Measurements from ENCODE around the gene LRP8. TPM values are rescaled to one million over a fixed set of nuclear protein-coding genes. Genes with fewer than 3 reads are reported as not detected.

The LRP8 gene
- total and polyA plus RNA-seq, 2 of the 4 experiments (the other 2 are of a cell fraction), result 12.0 to 12.1 TPM

DNA sequence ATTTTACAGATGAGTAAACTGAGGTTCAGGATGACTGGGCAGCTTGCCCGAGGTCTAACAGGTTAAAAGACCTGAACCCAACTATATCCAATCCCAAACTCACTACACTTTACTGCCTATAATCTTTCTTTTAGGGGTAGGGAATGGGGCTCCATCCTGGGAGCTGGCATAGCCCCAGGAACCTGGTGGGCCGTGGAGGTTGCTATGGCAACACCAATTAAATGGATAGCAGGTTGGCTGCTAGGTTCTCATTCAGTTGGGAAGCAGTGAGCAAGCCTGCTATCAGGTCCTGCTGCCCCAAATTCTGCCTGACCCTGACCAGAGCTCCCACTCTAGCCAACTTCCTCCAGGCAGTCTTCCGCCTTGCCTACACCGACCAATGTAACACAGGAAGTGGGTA is 40.9 kb downstream of the LRP8 start:
- H4K20me1 ChIP-seq (ENCODE audit: insufficient read depth, low read length), result no peaks in the 10 kb centered on the region
- peaks cover 2% of the 10 kb centered on the region; the same call in 1 of the 2 replicates for H3K36me3 ChIP-seq (ENCODE audit: control insufficient read depth, insufficient read depth, low read length)
- H2AK9ac ChIP-seq (replicated peaks; ENCODE audit: low read depth, low read length, poor library complexity), result no peak overlapping the region
- no TSS peak for BruUV-seq (replicated peaks)
- H3K4me1 ChIP-seq (ENCODE audit: control insufficient read depth, insufficient read depth, low read length), result no peaks in the 10 kb centered on the region
- no peak overlapping the region for H3K4me2 ChIP-seq (ENCODE audit: low read depth, low read length)
- no peak overlapping the region for H2BK5ac ChIP-seq (ENCODE audit: low read depth, low read length, poor library complexity, severe bottlenecking)
- no peak overlapping the region for H2AFZ ChIP-seq (replicated peaks; ENCODE audit: low read length, poor library complexity)
- dilution Hi-C loops (cut with HindIII; ENCODE audit: low sequenced_read_pairs, unreplicated experiment), result no loop called here
- no peak overlapping the region for H3K9ac ChIP-seq (ENCODE audit: low read depth, low read length)
- H3K27me3 ChIP-seq (ENCODE audit: control insufficient read depth, insufficient read depth, low read length), result no peaks in the 10 kb centered on the region
- in situ Hi-C loops (cut with MboI; ENCODE audit: low sequenced_read_pairs), result no loop called here
- H3K79me1 ChIP-seq (ENCODE audit: low read depth in 1 of 2, low read length in 2 of 2), result no peaks in the 10 kb centered on the region
- H3K14ac ChIP-seq (replicated peaks; ENCODE audit: low read depth, low read length), result no peak overlapping the region
- ATAC-seq (ENCODE audit: low read depth) (no peak), DNase-seq (no peak)
- no peak overlapping the region for H3K23ac ChIP-seq (ENCODE audit: low read depth, low read length)
- intact Hi-C loops (cut with micrococcal nuclease), result no loop called here
- H2BK120ac ChIP-seq (ENCODE audit: low read depth, low read length), result no peak overlapping the region
- no peak overlapping the region for H3K56ac ChIP-seq (ENCODE audit: extremely low read depth, insufficient read depth, low read length)
- no peak overlapping the region for H3K18ac ChIP-seq (ENCODE audit: low read depth, low read length)
- H3K4me3 ChIP-seq (ENCODE audit: insufficient read depth, low read depth, low read length), result no peak overlapping the region
- POLR2A ChIA-PET (ENCODE audit: unreplicated experiment), result interaction anchor here (0.7 kb wide), 1 partner anchor 488 kb away, joined by 4 read pairs; no protein-coding TSS in a partner anchor
- H2BK20ac ChIP-seq (ENCODE audit: low read depth, low read length), result no peak overlapping the region
- no peak overlapping the region for H4K5ac ChIP-seq (ENCODE audit: low read depth, low read length)
- WGBS, 2 experiments (ENCODE audit: extremely low coverage in 2 of 2, insufficient read length in 1 of 2), result no CpG with 5 or more reads among the region's 4 CpGs
- H3K9me3 ChIP-seq (ENCODE audit: control insufficient read depth, insufficient read depth, low read length), result no peaks in the 10 kb centered on the region
- no peak for TF ChIP-seq RAD21 (IDR thresholded peaks at IDR 0.05; ENCODE audit: low read length)
- H3K9me1 ChIP-seq (ENCODE audit: insufficient read depth, low read length), result peaks cover 3% of the 10 kb centered on the region; the same call in 1 of the 2 replicates
- CTCF ChIA-PET, result interaction anchor here (1.0 kb wide), 1 partner anchor 107 kb away, joined by 3 read pairs; no protein-coding TSS in a partner anchor
- no peak overlapping the region for H2AK5ac ChIP-seq (ENCODE audit: low read depth, low read length)
- H3K4ac ChIP-seq (ENCODE audit: low read depth, low read length), result no peak overlapping the region
- no peak overlapping the region for H4K8ac ChIP-seq (ENCODE audit: low read depth in 2 of 2, low read length in 2 of 2)
- H4K91ac ChIP-seq (ENCODE audit: insufficient read depth, low read depth, low read length), result no peak overlapping the region
- no peak overlapping the region for H2BK15ac ChIP-seq (ENCODE audit: low read depth, low read length)
- H3K27ac ChIP-seq (ENCODE audit: insufficient read depth, low read length), result no peak overlapping the region

All from IMR-90 (cell line).